GM10266 (cell line): Measurements from ENCODE around the gene SYNRG.

ENCODE experiments used
- DNase-seq: peaks from one replicate; pipeline ENCODE4 v3.0.0; 2012; ENCODE audit errors: extremely low spot score
- TF ChIP-seq, protein P1 (sequence below): IDR thresholded peaks from 2 replicates; pipeline ENCODE4 v1.5.1; 2012; ENCODE audit warnings: mild to moderate bottlenecking, low read depth; ENCODE audit not compliant: control insufficient read depth, insufficient read depth; ENCODE audit errors: missing control alignments

Gene SYNRG

DNA sequence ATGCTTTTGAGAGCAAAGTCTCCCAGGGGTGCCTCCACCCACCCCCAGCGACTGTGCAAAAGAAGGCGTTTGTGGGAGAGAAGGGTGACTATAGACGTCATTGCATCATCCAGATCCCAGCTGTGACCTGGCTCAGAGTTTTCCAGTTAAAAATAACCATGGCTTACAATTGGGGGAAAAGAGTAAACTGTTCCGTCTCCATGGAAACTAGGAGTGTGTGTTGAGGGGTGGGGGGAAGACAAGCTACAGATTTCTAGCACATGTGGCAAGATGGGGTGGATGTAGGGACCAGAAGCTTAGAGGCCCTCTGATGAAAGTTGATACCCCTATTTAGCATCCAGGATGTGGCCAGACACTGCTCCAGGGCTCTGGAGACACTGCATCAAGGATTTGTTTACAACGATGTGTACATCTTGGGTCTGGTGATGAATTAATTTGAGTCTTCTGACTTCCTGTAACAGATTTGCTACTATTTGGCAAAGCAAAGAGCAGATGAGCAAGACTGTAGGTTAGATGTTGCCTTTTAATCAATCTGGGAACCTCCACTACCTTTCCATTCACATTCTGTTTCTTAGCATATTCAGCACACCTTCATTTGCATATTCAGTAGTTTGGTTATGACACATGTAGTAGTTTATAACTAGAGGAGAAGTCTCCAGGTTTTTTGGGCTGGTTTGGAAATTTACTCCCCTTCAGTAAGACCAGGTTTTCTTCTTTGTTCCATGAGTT is 125.7 kb downstream of the SYNRG start:
- TF ChIP-seq, protein P1, sequence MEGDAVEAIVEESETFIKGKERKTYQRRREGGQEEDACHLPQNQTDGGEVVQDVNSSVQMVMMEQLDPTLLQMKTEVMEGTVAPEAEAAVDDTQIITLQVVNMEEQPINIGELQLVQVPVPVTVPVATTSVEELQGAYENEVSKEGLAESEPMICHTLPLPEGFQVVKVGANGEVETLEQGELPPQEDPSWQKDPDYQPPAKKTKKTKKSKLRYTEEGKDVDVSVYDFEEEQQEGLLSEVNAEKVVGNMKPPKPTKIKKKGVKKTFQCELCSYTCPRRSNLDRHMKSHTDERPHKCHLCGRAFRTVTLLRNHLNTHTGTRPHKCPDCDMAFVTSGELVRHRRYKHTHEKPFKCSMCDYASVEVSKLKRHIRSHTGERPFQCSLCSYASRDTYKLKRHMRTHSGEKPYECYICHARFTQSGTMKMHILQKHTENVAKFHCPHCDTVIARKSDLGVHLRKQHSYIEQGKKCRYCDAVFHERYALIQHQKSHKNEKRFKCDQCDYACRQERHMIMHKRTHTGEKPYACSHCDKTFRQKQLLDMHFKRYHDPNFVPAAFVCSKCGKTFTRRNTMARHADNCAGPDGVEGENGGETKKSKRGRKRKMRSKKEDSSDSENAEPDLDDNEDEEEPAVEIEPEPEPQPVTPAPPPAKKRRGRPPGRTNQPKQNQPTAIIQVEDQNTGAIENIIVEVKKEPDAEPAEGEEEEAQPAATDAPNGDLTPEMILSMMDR: no peak
- peak; percentile 32 for DNase-seq

DNA sequence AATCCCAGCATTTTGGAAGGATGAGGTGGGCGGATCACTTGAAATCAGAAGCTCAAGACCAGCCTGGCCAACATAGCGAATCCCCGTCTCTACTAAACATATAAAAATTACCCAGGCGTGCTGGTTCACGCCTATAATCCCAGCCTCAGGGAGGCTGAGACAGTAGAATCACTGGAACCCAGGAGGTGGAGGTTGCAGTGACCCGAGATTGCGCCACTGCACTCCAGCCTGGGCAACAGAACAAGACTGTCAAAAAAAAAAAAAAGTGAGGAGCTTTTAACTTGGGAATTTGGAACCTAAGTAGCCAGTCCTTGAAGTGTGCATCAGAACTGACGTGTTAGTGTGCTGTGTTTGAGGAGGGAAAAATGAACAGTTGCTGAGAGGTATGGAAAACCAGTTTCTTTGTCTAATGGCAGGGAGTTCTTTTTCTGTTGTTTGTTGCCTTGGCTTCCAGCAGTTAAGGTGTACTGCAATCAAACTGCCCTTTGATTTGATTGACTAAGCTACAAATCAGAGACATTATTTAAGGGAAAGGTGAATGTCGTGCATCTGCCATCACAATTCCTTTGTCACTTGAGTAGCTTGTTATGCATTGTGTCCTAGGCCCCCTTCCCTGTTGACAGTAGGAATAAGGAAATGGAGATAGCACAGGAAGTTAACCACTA is 128.1 kb downstream of the SYNRG start:
- DNase-seq: no peak
- TF ChIP-seq, protein P1: no peak

DNA sequence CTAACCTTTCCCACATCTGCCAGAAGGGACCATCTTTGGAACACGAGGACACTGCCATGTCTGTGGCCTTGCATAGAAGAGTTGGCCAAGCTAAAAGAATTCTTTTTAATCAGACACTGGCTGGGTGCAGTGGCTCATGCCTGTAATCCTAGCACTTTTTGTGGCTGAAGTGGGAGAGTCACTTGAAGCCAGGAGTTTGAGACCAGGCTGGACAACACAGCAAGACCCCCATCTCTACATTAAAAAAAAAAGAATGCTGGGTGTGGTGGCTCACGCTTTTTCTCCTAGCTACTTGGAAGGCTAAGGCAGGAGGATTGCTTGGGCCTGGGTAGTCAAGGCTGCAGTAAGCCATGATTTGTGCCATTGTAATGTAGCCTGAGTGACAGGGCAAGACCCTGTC is 128.8 kb downstream of the SYNRG start:
- DNase-seq: no peak
- TF ChIP-seq, protein P1: no peak

DNA sequence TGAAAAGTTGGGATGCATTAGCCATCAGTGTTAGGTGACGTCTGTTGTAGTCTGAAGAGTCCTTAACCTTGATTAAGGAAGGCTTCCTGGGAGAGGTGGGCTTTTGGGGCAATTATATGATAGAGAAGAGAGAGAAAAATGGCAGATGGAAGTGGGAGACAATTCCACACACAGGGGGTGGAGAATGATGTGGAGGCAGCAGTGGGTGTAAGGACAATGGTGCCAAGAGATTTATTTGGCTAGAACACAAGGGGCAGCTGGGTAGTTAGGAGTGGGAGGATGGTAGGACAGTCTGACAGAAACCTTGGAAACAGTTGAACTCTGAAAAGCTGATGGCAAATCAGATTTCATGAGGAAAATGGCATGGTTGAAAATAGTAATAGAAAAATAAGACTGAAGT is 130.2 kb downstream of the SYNRG start:
- TF ChIP-seq, protein P1: no peak
- DNase-seq: no peak

DNA sequence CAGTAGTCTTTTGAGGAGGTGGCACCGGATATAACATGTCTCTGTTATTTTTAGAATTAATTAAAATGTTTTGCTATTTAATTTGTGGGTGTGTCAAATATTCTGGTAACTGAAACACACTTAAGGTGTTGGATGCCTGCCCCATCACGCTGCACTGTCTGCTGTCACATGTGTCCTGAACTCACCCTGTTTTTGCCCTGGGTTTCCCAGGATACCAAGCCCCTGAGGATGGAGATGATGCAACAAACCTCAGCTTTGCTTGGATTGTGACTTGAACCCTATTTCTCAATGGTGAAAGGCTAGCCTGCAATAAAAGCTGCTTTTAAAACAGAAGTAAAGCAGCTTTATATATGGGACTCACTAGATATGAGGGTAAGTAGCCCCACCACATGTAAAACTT is 131.0 kb downstream of the SYNRG start:
- DNase-seq: no peak
- TF ChIP-seq, protein P1: no peak

DNA sequence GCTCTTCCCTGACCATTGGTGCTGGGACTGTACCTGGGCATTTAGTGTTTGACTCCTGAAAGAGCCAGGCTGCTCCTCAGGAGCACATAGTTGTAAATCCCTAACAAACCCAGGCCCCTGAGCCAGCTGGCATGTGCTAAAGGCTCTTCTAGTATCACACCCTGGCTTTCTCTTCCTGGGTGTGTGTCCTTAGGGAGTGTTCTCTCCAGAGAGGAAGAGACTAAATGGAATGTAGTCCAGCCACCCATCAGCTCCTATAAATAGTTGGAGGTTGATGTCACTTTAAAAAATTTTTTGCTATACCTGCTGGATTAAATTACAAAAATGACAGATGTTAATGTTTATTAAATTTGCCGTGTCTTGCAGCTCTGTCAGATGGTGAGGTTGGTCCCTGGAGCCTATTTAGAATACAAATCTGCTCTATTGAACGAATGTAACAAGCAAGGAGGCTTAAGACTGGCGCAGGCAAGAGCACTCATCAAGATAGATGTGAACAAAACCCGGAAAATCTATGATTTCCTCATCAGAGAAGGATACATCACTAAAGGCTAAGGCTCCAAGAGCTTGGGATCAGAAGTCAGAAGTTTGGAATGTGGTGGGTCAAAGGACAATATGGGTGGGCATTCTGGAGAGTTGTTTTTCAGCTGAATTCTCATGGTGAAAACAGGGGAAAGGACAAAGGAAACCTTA is 132.6 kb downstream of the SYNRG start:
- TF ChIP-seq, protein P1: no peak
- DNase-seq: no peak

DNA sequence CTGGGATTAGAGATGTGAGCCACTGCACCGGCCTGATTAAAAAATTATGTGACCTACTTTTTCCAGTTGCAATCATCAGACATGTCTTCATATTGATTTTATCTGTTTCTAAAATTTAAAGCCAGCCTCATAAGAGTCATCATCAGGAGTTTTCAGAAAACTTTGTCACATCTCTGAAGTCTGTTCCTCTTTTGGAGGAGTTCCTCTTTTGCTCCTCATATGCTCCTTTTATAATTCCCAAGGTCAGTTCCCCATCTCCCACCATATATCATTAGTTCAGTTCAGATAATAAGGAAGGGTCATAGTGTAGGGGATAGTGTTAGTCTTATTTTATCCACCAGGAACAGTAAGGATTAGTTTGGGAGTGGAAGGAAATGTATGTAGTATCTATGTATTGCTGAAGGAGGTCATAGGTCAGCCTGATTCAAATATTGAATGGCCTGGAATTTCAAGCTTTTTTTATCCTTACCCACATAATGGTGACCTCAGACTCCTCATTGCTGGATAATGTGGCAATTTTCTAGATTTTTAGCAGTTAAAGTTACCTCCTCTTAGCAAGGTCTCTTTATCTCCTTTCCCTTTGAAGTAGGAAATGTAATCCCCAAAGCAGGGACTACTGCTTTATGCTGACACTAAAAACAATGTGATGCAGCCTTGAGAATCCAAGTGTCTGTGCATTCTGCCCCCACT is 133.3 kb downstream of the SYNRG start:
- no peak for DNase-seq
- TF ChIP-seq, protein P1: no peak
